ENCODE results near the gene PTPRM.

Gene PTPRM

GRCh38 chr18:7676253-7676873, 109.2 kb downstream of the PTPRM start:
- FAIRE-seq: no peak

GRCh38 chr18:7677001-7677400, 109.9 kb downstream of the PTPRM start:
- no peak for FAIRE-seq

GRCh38 chr18:7677424-7677823, 110.3 kb downstream of the PTPRM start:
- FAIRE-seq: no peak

GRCh38 chr18:7678389-7678788, 111.3 kb downstream of the PTPRM start:
- no peak for FAIRE-seq

GRCh38 chr18:7678801-7679200, 111.7 kb downstream of the PTPRM start:
- no peak for FAIRE-seq

GRCh38 chr18:7681298-7681697, 114.2 kb downstream of the PTPRM start:
- FAIRE-seq: no peak

- FAIRE-seq: no peak
Measured at GRCh38 chr18:7682321-7682720, 115.2 kb downstream of the PTPRM start.

- no peak for FAIRE-seq
Measured at GRCh38 chr18:7683753-7684152, 116.6 kb downstream of the PTPRM start.

- no peak for FAIRE-seq
Measured at GRCh38 chr18:7684357-7684756, 117.2 kb downstream of the PTPRM start.

- no peak for FAIRE-seq
Measured at GRCh38 chr18:7684966-7685365, 117.8 kb downstream of the PTPRM start.

GRCh38 chr18:7686278-7686677, 119.2 kb downstream of the PTPRM start:
- FAIRE-seq: no peak

- FAIRE-seq: no peak
Measured at GRCh38 chr18:7688580-7688979, 121.5 kb downstream of the PTPRM start.

- no peak for FAIRE-seq
Measured at GRCh38 chr18:7691206-7691605, 124.1 kb downstream of the PTPRM start.

- FAIRE-seq: no peak
Measured at GRCh38 chr18:7696780-7697179, 129.7 kb downstream of the PTPRM start.

GRCh38 chr18:7697306-7697705, 130.2 kb downstream of the PTPRM start:
- FAIRE-seq: no peak

- FAIRE-seq: no peak
Measured at GRCh38 chr18:7711495-7711894, 144.4 kb downstream of the PTPRM start.

- FAIRE-seq: no peak
Measured at GRCh38 chr18:7720395-7720794, 153.3 kb downstream of the PTPRM start.

- FAIRE-seq: no peak
Measured at GRCh38 chr18:7721532-7721931, 154.4 kb downstream of the PTPRM start.

GRCh38 chr18:7722955-7723354, 155.8 kb downstream of the PTPRM start:
- no peak for FAIRE-seq

- no peak for FAIRE-seq
Measured at GRCh38 chr18:7723558-7723957, 156.4 kb downstream of the PTPRM start.

- FAIRE-seq: no peak
Measured at GRCh38 chr18:7725473-7725872, 158.4 kb downstream of the PTPRM start.

GRCh38 chr18:7725897-7726296, 158.8 kb downstream of the PTPRM start:
- FAIRE-seq: no peak

- no peak for FAIRE-seq
Measured at GRCh38 chr18:7726522-7726921, 159.4 kb downstream of the PTPRM start.

- FAIRE-seq: no peak
Measured at GRCh38 chr18:7727361-7728076, 160.4 kb downstream of the PTPRM start.

GRCh38 chr18:7728297-7728696, 161.2 kb downstream of the PTPRM start:
- FAIRE-seq: no peak
